Loucy (cell line): ENCODE data around the gene ZNF436.

Experiments used
- EZH2phosphoT487 ChIP-seq: fragments of 200-600 bp; IDR thresholded peaks from 2 replicates; pipeline ENCODE4 v1.6.1; 2018; ENCODE audit warnings: antibody characterized with exemption, mild to moderate bottlenecking, moderate library complexity, borderline replicate concordance
- TF ChIP-seq, protein P1 (sequence below): fragments of 200-600 bp; sonication (generic); conservative IDR thresholded peaks from 2 replicates; pipeline ENCODE4 v1.5.1; 2014; ENCODE audit warnings: mild to moderate bottlenecking, antibody characterized with exemption, low read length

GRCh38 chr1:23392125-23392855 is 22.7 kb upstream of the ZNF436 start:
- TF ChIP-seq, protein P1, sequence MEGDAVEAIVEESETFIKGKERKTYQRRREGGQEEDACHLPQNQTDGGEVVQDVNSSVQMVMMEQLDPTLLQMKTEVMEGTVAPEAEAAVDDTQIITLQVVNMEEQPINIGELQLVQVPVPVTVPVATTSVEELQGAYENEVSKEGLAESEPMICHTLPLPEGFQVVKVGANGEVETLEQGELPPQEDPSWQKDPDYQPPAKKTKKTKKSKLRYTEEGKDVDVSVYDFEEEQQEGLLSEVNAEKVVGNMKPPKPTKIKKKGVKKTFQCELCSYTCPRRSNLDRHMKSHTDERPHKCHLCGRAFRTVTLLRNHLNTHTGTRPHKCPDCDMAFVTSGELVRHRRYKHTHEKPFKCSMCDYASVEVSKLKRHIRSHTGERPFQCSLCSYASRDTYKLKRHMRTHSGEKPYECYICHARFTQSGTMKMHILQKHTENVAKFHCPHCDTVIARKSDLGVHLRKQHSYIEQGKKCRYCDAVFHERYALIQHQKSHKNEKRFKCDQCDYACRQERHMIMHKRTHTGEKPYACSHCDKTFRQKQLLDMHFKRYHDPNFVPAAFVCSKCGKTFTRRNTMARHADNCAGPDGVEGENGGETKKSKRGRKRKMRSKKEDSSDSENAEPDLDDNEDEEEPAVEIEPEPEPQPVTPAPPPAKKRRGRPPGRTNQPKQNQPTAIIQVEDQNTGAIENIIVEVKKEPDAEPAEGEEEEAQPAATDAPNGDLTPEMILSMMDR, result no peak
- TF ChIP-seq EZH2phosphoT487, result no peak
